Measurements from ENCODE around the gene S100A9.

The S100A9 gene

GRCh38 chr1:153361480-153362109 is 3.9 kb downstream of the S100A9 start:
- no peak for DNase-seq

GRCh38 chr1:153362187-153362775 is 4.6 kb downstream of the S100A9 start:
- no peak for DNase-seq

GRCh38 chr1:153363641-153364040 is 6.0 kb downstream of the S100A9 start:
- DNase-seq = no peak

- no peak for DNase-seq
These were observed 6.5 kb downstream of the S100A9 start for GRCh38 chr1:153364156-153364555.

GRCh38 chr1:153364766-153365666 is 7.4 kb downstream of the S100A9 start:
- no peak for DNase-seq

GRCh38 chr1:153365696-153366095 is 8.0 kb downstream of the S100A9 start:
- DNase-seq = no peak

GRCh38 chr1:153366261-153366660 is 8.6 kb downstream of the S100A9 start:
- no peak for DNase-seq

- DNase-seq = no peak
These were observed 9.4 kb downstream of the S100A9 start for GRCh38 chr1:153367090-153367489.

- DNase-seq = no peak
These were observed 10.8 kb downstream of the S100A9 start for GRCh38 chr1:153368495-153368894.

- DNase-seq = no peak
These were observed 12.5 kb downstream of the S100A9 start for GRCh38 chr1:153370146-153370545.

- no peak for DNase-seq
These were observed 13.6 kb downstream of the S100A9 start for GRCh38 chr1:153371231-153371630.

- DNase-seq = no peak
These were observed 14.9 kb downstream of the S100A9 start for GRCh38 chr1:153372571-153372970.

GRCh38 chr1:153374071-153374470 is 16.4 kb downstream of the S100A9 start:
- no peak for DNase-seq

- DNase-seq = no peak
These were observed 17.9 kb downstream of the S100A9 start, which contains the start of gene S100A12 for GRCh38 chr1:153375511-153375910. Gene S100A12, minus strand, starts transcription at chr1:153375621. Its CDS starts 1,029 bp downstream, at chr1:153374592.

GRCh38 chr1:153379591-153379990 is 21.9 kb downstream of the S100A9 start:
- no peak for DNase-seq

- DNase-seq = no peak
These were observed 23.1 kb downstream of the S100A9 start for GRCh38 chr1:153380711-153381110.

- no peak for DNase-seq
These were observed 27.4 kb downstream of the S100A9 start for GRCh38 chr1:153384958-153385580.

GRCh38 chr1:153386500-153386901 is 28.8 kb downstream of the S100A9 start:
- no peak for DNase-seq

- no peak for DNase-seq
These were observed 29.3 kb downstream of the S100A9 start for GRCh38 chr1:153387001-153387400.

GRCh38 chr1:153387785-153388184 is 30.1 kb downstream of the S100A9 start:
- DNase-seq = no peak

- no peak for DNase-seq
These were observed 31.7 kb downstream of the S100A9 start for GRCh38 chr1:153389401-153389800.

GRCh38 chr1:153389973-153390879 is 32.6 kb downstream of the S100A9 start:
- no peak for DNase-seq
